ENCODE measurements around the gene SYNRG.

The SYNRG gene

GRCh38 chr17:37538981-37539659 is 70.1 kb downstream of the SYNRG start:
- Histone ChIP-seq H3K27me3 (ENCODE audit: control insufficient read depth, insufficient read depth, low read length) (no peaks in the 10 kb centered on the region), H3K4me3 (ENCODE audit: low read depth, low read length) (no peak overlapping the region), H3K36me3 (ENCODE audit: control insufficient read depth, insufficient read depth, low read length) (peaks cover 72% of the 10 kb centered on the region), H3K9me3 (ENCODE audit: control insufficient read depth, insufficient read depth, low read length) (no peaks in the 10 kb centered on the region), H3K9ac (ENCODE audit: low read depth, low read length) (no peak overlapping the region), H3K27ac (ENCODE audit: low read depth, low read length) (no peak overlapping the region), H3K4me1 (ENCODE audit: control insufficient read depth, insufficient read depth, low read length) (peaks cover 9% of the 10 kb centered on the region; the same call in 1 of the 2 replicates)

- Histone ChIP-seq H3K27me3 (ENCODE audit: control insufficient read depth, insufficient read depth, low read length) (no peaks in the 10 kb centered on the region), H3K27ac (ENCODE audit: low read depth, low read length) (no peak overlapping the region), H3K36me3 (ENCODE audit: control insufficient read depth, insufficient read depth, low read length) (peaks cover 69% of the 10 kb centered on the region), H3K4me3 (ENCODE audit: low read depth, low read length) (no peak overlapping the region), H3K9me3 (ENCODE audit: control insufficient read depth, insufficient read depth, low read length) (no peaks in the 10 kb centered on the region), H3K4me1 (ENCODE audit: control insufficient read depth, insufficient read depth, low read length) (no peaks in the 10 kb centered on the region), H3K9ac (ENCODE audit: low read depth, low read length) (no peak overlapping the region)
These were observed 73.3 kb downstream of the SYNRG start for GRCh38 chr17:37535906-37536305.

GRCh38 chr17:37532756-37533155 is 76.5 kb downstream of the SYNRG start:
- Histone ChIP-seq H3K4me1 (ENCODE audit: control insufficient read depth, insufficient read depth, low read length) (no peaks in the 10 kb centered on the region), H3K36me3 (ENCODE audit: control insufficient read depth, insufficient read depth, low read length) (peaks cover 63% of the 10 kb centered on the region), H3K9me3 (ENCODE audit: control insufficient read depth, insufficient read depth, low read length) (no peaks in the 10 kb centered on the region)

GRCh38 chr17:37530420-37530819 is 78.8 kb downstream of the SYNRG start:
- H3K36me3 ChIP-seq (ENCODE audit: control insufficient read depth, insufficient read depth, low read length): peaks cover 40% of the 10 kb centered on the region
- no peak overlapping the region for H3K27ac ChIP-seq (ENCODE audit: low read depth, low read length)
- H3K9ac ChIP-seq (ENCODE audit: low read depth, low read length): no peak overlapping the region
- H3K4me3 ChIP-seq (ENCODE audit: low read depth, low read length): no peak overlapping the region
- no peaks in the 10 kb centered on the region for H3K27me3 ChIP-seq (ENCODE audit: control insufficient read depth, insufficient read depth, low read length)
- H3K9me3 ChIP-seq (ENCODE audit: control insufficient read depth, insufficient read depth, low read length): no peaks in the 10 kb centered on the region
- H3K4me1 ChIP-seq (ENCODE audit: control insufficient read depth, insufficient read depth, low read length): no peaks in the 10 kb centered on the region

More at GRCh38 chr17:37532756-37533155, 76.5 kb downstream of the SYNRG start:
- Histone ChIP-seq H3K27me3 (ENCODE audit: control insufficient read depth, insufficient read depth, low read length) (no peaks in the 10 kb centered on the region), H3K27ac (ENCODE audit: low read depth, low read length) (no peak overlapping the region), H3K4me3 (ENCODE audit: low read depth, low read length) (no peak overlapping the region), H3K9ac (ENCODE audit: low read depth, low read length) (no peak overlapping the region)

GRCh38 chr17:37527249-37527851 is 81.9 kb downstream of the SYNRG start:
- Histone ChIP-seq H3K9ac (ENCODE audit: low read depth, low read length) (no peak overlapping the region), H3K4me3 (ENCODE audit: low read depth, low read length) (no peak overlapping the region), H3K36me3 (ENCODE audit: control insufficient read depth, insufficient read depth, low read length) (peaks cover 48% of the 10 kb centered on the region), H3K27me3 (ENCODE audit: control insufficient read depth, insufficient read depth, low read length) (no peaks in the 10 kb centered on the region), H3K4me1 (ENCODE audit: control insufficient read depth, insufficient read depth, low read length) (no peaks in the 10 kb centered on the region), H3K27ac (ENCODE audit: low read depth, low read length) (no peak overlapping the region), H3K9me3 (ENCODE audit: control insufficient read depth, insufficient read depth, low read length) (no peaks in the 10 kb centered on the region)

- Histone ChIP-seq H3K9ac (ENCODE audit: low read depth, low read length) (no peak overlapping the region), H3K4me1 (ENCODE audit: control insufficient read depth, insufficient read depth, low read length) (no peaks in the 10 kb centered on the region), H3K4me3 (ENCODE audit: low read depth, low read length) (no peak overlapping the region), H3K9me3 (ENCODE audit: control insufficient read depth, insufficient read depth, low read length) (no peaks in the 10 kb centered on the region), H3K27ac (ENCODE audit: low read depth, low read length) (no peak overlapping the region), H3K27me3 (ENCODE audit: control insufficient read depth, insufficient read depth, low read length) (no peaks in the 10 kb centered on the region), H3K36me3 (ENCODE audit: control insufficient read depth, insufficient read depth, low read length) (peaks cover 34% of the 10 kb centered on the region)
These were observed 85.5 kb downstream of the SYNRG start for GRCh38 chr17:37523715-37524219.

- Histone ChIP-seq H3K4me3 (ENCODE audit: low read depth, low read length) (no peak overlapping the region), H3K36me3 (ENCODE audit: control insufficient read depth, insufficient read depth, low read length) (peaks cover 48% of the 10 kb centered on the region), H3K27ac (ENCODE audit: low read depth, low read length) (no peak overlapping the region), H3K9ac (ENCODE audit: low read depth, low read length) (no peak overlapping the region), H3K9me3 (ENCODE audit: control insufficient read depth, insufficient read depth, low read length) (no peaks in the 10 kb centered on the region), H3K4me1 (ENCODE audit: control insufficient read depth, insufficient read depth, low read length) (no peaks in the 10 kb centered on the region), H3K27me3 (ENCODE audit: control insufficient read depth, insufficient read depth, low read length) (no peaks in the 10 kb centered on the region)
These were observed 87.4 kb downstream of the SYNRG start for GRCh38 chr17:37521821-37522220.

GRCh38 chr17:37520174-37520573 is 89.0 kb downstream of the SYNRG start:
- Histone ChIP-seq H3K36me3 (ENCODE audit: control insufficient read depth, insufficient read depth, low read length) (peaks cover 51% of the 10 kb centered on the region), H3K4me1 (ENCODE audit: control insufficient read depth, insufficient read depth, low read length) (no peaks in the 10 kb centered on the region), H3K4me3 (ENCODE audit: low read depth, low read length) (no peak overlapping the region), H3K27ac (ENCODE audit: low read depth, low read length) (no peak overlapping the region), H3K9ac (ENCODE audit: low read depth, low read length) (no peak overlapping the region), H3K9me3 (ENCODE audit: control insufficient read depth, insufficient read depth, low read length) (no peaks in the 10 kb centered on the region), H3K27me3 (ENCODE audit: control insufficient read depth, insufficient read depth, low read length) (no peaks in the 10 kb centered on the region)

- peaks cover 49% of the 10 kb centered on the region for H3K36me3 ChIP-seq (ENCODE audit: control insufficient read depth, insufficient read depth, low read length)
- H3K4me3 ChIP-seq (ENCODE audit: low read depth, low read length): no peak overlapping the region
- no peaks in the 10 kb centered on the region for H3K9me3 ChIP-seq (ENCODE audit: control insufficient read depth, insufficient read depth, low read length)
- no peak overlapping the region for H3K27ac ChIP-seq (ENCODE audit: low read depth, low read length)
- H3K4me1 ChIP-seq (ENCODE audit: control insufficient read depth, insufficient read depth, low read length): no peaks in the 10 kb centered on the region
- H3K27me3 ChIP-seq (ENCODE audit: control insufficient read depth, insufficient read depth, low read length): no peaks in the 10 kb centered on the region
- no peak overlapping the region for H3K9ac ChIP-seq (ENCODE audit: low read depth, low read length)
These were observed 89.8 kb downstream of the SYNRG start for GRCh38 chr17:37519251-37519985.

GRCh38 chr17:37518826-37519225 is 90.4 kb downstream of the SYNRG start:
- H3K9ac ChIP-seq (ENCODE audit: low read depth, low read length): no peak overlapping the region
- H3K27me3 ChIP-seq (ENCODE audit: control insufficient read depth, insufficient read depth, low read length): no peaks in the 10 kb centered on the region
- H3K9me3 ChIP-seq (ENCODE audit: control insufficient read depth, insufficient read depth, low read length): no peaks in the 10 kb centered on the region
- peaks cover 46% of the 10 kb centered on the region for H3K36me3 ChIP-seq (ENCODE audit: control insufficient read depth, insufficient read depth, low read length)
- H3K4me1 ChIP-seq (ENCODE audit: control insufficient read depth, insufficient read depth, low read length): no peaks in the 10 kb centered on the region
- H3K4me3 ChIP-seq (ENCODE audit: low read depth, low read length): no peak overlapping the region
- no peak overlapping the region for H3K27ac ChIP-seq (ENCODE audit: low read depth, low read length)

- Histone ChIP-seq H3K36me3 (ENCODE audit: control insufficient read depth, insufficient read depth, low read length) (peaks cover 51% of the 10 kb centered on the region), H3K27me3 (ENCODE audit: control insufficient read depth, insufficient read depth, low read length) (no peaks in the 10 kb centered on the region), H3K27ac (ENCODE audit: low read depth, low read length) (no peak overlapping the region), H3K4me1 (ENCODE audit: control insufficient read depth, insufficient read depth, low read length) (no peaks in the 10 kb centered on the region), H3K9ac (ENCODE audit: low read depth, low read length) (no peak overlapping the region), H3K9me3 (ENCODE audit: control insufficient read depth, insufficient read depth, low read length) (no peaks in the 10 kb centered on the region), H3K4me3 (ENCODE audit: low read depth, low read length) (no peak overlapping the region)
These were observed 91.3 kb downstream of the SYNRG start for GRCh38 chr17:37517881-37518280.

Measured in HUES48 (cell line).